Measurements from ENCODE around the gene LSM4.
A peak's percentile ranks its signal among the peaks of the same experiment; 100 is the strongest.

The LSM4 gene

GRCh38 chr19:18353378-18354005 is 30.6 kb upstream of the LSM4 start:
- TF ChIP-seq NFIC (IDR thresholded peaks at IDR 0.05) (no peak), CEBPB (IDR thresholded peaks at IDR 0.05) (peak; percentile 84)

GRCh38 chr19:18351544-18351943 is 28.7 kb upstream of the LSM4 start:
- TF ChIP-seq EGR1 (IDR thresholded peaks at IDR 0.05) (no peak), TAF1 (IDR thresholded peaks at IDR 0.05; ENCODE audit: low read depth) (no peak), TEAD4 (IDR thresholded peaks at IDR 0.05) (no peak), USF1 (IDR thresholded peaks at IDR 0.05) (no peak), FOXM1 (IDR thresholded peaks at IDR 0.05; ENCODE audit: borderline replicate concordance, low read depth) (no peak), RAD21 (IDR thresholded peaks at IDR 0.05; ENCODE audit: low read depth) (no peak), YY1 (IDR thresholded peaks at IDR 0.05; ENCODE audit: low read depth) (no peak), CEBPB (IDR thresholded peaks at IDR 0.05) (no peak), CREB1 (IDR thresholded peaks at IDR 0.05; ENCODE audit: low read depth) (no peak), TCF12 (IDR thresholded peaks at IDR 0.05; ENCODE audit: low read depth) (no peak), REST (IDR thresholded peaks at IDR 0.05; ENCODE audit: low read depth) (no peak), ZBTB7A (IDR thresholded peaks at IDR 0.05; ENCODE audit: low read depth) (no peak), NFIC (IDR thresholded peaks at IDR 0.05) (no peak), EP300 (IDR thresholded peaks at IDR 0.05; ENCODE audit: borderline replicate concordance) (no peak), MAX (IDR thresholded peaks at IDR 0.05) (no peak)

GRCh38 chr19:18350490-18350889 is 27.6 kb upstream of the LSM4 start:
- TF ChIP-seq TEAD4 (IDR thresholded peaks at IDR 0.05) (no peak), FOXM1 (IDR thresholded peaks at IDR 0.05; ENCODE audit: borderline replicate concordance, low read depth) (no peak), YY1 (IDR thresholded peaks at IDR 0.05; ENCODE audit: low read depth) (no peak), ZBTB7A (IDR thresholded peaks at IDR 0.05; ENCODE audit: low read depth) (no peak), CEBPB (IDR thresholded peaks at IDR 0.05) (no peak), EP300 (IDR thresholded peaks at IDR 0.05; ENCODE audit: borderline replicate concordance) (no peak), REST (IDR thresholded peaks at IDR 0.05; ENCODE audit: low read depth) (no peak), RAD21 (IDR thresholded peaks at IDR 0.05; ENCODE audit: low read depth) (no peak), EGR1 (IDR thresholded peaks at IDR 0.05) (no peak), CREB1 (IDR thresholded peaks at IDR 0.05; ENCODE audit: low read depth) (no peak), TAF1 (IDR thresholded peaks at IDR 0.05; ENCODE audit: low read depth) (no peak), USF1 (IDR thresholded peaks at IDR 0.05) (no peak), MAX (IDR thresholded peaks at IDR 0.05) (no peak), NFIC (IDR thresholded peaks at IDR 0.05) (no peak), TCF12 (IDR thresholded peaks at IDR 0.05; ENCODE audit: low read depth) (no peak)

- TF ChIP-seq TCF12 (IDR thresholded peaks at IDR 0.05; ENCODE audit: low read depth) (no peak), EGR1 (IDR thresholded peaks at IDR 0.05) (no peak), RAD21 (IDR thresholded peaks at IDR 0.05; ENCODE audit: low read depth) (peak; percentile 91), NFIC (IDR thresholded peaks at IDR 0.05) (no peak)
Measured at GRCh38 chr19:18349524-18350128, 26.8 kb upstream of the LSM4 start.

GRCh38 chr19:18348171-18348570 is 25.3 kb upstream of the LSM4 start:
- no peak for TF ChIP-seq TEAD4 (IDR thresholded peaks at IDR 0.05)
- no peak for TF ChIP-seq TAF1 (IDR thresholded peaks at IDR 0.05; ENCODE audit: low read depth)
- no peak for TF ChIP-seq TCF12 (IDR thresholded peaks at IDR 0.05; ENCODE audit: low read depth)
- TF ChIP-seq USF1 (IDR thresholded peaks at IDR 0.05) = no peak
- TF ChIP-seq REST (IDR thresholded peaks at IDR 0.05; ENCODE audit: low read depth) = no peak
- no peak for TF ChIP-seq ZBTB7A (IDR thresholded peaks at IDR 0.05; ENCODE audit: low read depth)
- no peak for TF ChIP-seq CEBPB (IDR thresholded peaks at IDR 0.05)
- TF ChIP-seq MAX (IDR thresholded peaks at IDR 0.05) = no peak
- TF ChIP-seq YY1 (IDR thresholded peaks at IDR 0.05; ENCODE audit: low read depth) = no peak
- TF ChIP-seq EP300 (IDR thresholded peaks at IDR 0.05; ENCODE audit: borderline replicate concordance) = no peak
- no peak for TF ChIP-seq NFIC (IDR thresholded peaks at IDR 0.05)
- TF ChIP-seq CREB1 (IDR thresholded peaks at IDR 0.05; ENCODE audit: low read depth) = no peak
- TF ChIP-seq FOXM1 (IDR thresholded peaks at IDR 0.05; ENCODE audit: borderline replicate concordance, low read depth) = no peak
- TF ChIP-seq EGR1 (IDR thresholded peaks at IDR 0.05) = no peak
- no peak for TF ChIP-seq RAD21 (IDR thresholded peaks at IDR 0.05; ENCODE audit: low read depth)
